Astrocyte (in vitro differentiated cells and primary cell): ENCODE measurements around the gene CD300LD. TPM values are rescaled to one million over a fixed set of nuclear protein-coding genes. Genes with fewer than 3 reads are reported as not detected.

Experiments used
- DNase-seq: peaks from one replicate; pipeline ENCODE4 v3.0.0-alpha.2; 2010; ENCODE audit warnings: low read depth
- FAIRE-seq: peaks from 2 replicates; lab custom pipeline; 2011; peaks lifted over from hg19 to GRCh38; lab: Jason Lieb, UNC
- H2AFZ ChIP-seq: 2 replicates; pipeline ENCODE4 v1.6.0; 2012; ENCODE audit warnings: low read depth, low read length, inconsistent platforms
- H3K27ac ChIP-seq: 2 replicates; pipeline ENCODE4 v1.5.1; 2011; ENCODE audit warnings: low read depth, low read length, inconsistent platforms
- H3K27me3 ChIP-seq: 2 replicates; pipeline ENCODE4 v1.6.0; 2011; ENCODE audit warnings: low read length, inconsistent platforms; ENCODE audit not compliant: insufficient read depth
- H3K36me3 ChIP-seq: 2 replicates; pipeline ENCODE4 v1.5.1; 2011; ENCODE audit warnings: low read length, inconsistent platforms; ENCODE audit not compliant: insufficient read depth
- H3K4me1 ChIP-seq: 2 replicates; pipeline ENCODE4 v1.5.1; 2011; ENCODE audit warnings: low read length, inconsistent platforms; ENCODE audit not compliant: insufficient read depth
- H3K4me2 ChIP-seq: 2 replicates; pipeline ENCODE4 v1.6.0; 2012; ENCODE audit warnings: low read length, inconsistent platforms
- H3K4me3 ChIP-seq: 2 replicates; pipeline ENCODE4 v1.5.1; 2011; ENCODE audit warnings: low read depth, mild to moderate bottlenecking, low read length, inconsistent platforms; ENCODE audit not compliant: insufficient read depth
- H3K79me2 ChIP-seq: 2 replicates; pipeline ENCODE4 v1.6.0; 2012; ENCODE audit warnings: mild to moderate bottlenecking, low read length, inconsistent platforms; ENCODE audit not compliant: insufficient read depth
- H3K9ac ChIP-seq: 2 replicates; pipeline ENCODE4 v1.6.0; 2012; ENCODE audit warnings: mild to moderate bottlenecking, low read length, inconsistent platforms
- H3K9me3 ChIP-seq: 2 replicates; pipeline ENCODE4 v1.5.1; 2012; ENCODE audit warnings: low read depth, mild to moderate bottlenecking, low read length, inconsistent platforms; ENCODE audit not compliant: insufficient read depth
- H4K20me1 ChIP-seq: 2 replicates; pipeline ENCODE4 v1.6.0; 2012; ENCODE audit warnings: low read length, inconsistent platforms; ENCODE audit not compliant: insufficient read depth
- H3K27ac Mint-ChIP-seq: one replicate; pipeline ENCODE4 v1.8.0; 2021; ENCODE audit warnings: mild to moderate bottlenecking, mixed read lengths; ENCODE audit not compliant: unreplicated experiment
- H3K27me3 Mint-ChIP-seq: one replicate; pipeline ENCODE4 v1.8.0; 2021; ENCODE audit warnings: low read depth, mixed read lengths; ENCODE audit not compliant: unreplicated experiment
- H3K36me3 Mint-ChIP-seq: one replicate; pipeline ENCODE4 v1.8.0; 2021; ENCODE audit warnings: low read depth, mixed read lengths; ENCODE audit not compliant: unreplicated experiment
- H3K4me1 Mint-ChIP-seq: one replicate; pipeline ENCODE4 v1.8.0; 2021; ENCODE audit warnings: low read depth, mixed read lengths; ENCODE audit not compliant: unreplicated experiment
- H3K4me3 Mint-ChIP-seq: one replicate; pipeline ENCODE4 v1.8.0; 2021; ENCODE audit warnings: mild to moderate bottlenecking, moderate library complexity, mixed read lengths; ENCODE audit not compliant: unreplicated experiment
- H3K9me3 Mint-ChIP-seq: one replicate; pipeline ENCODE4 v1.8.0; 2021; ENCODE audit warnings: mild to moderate bottlenecking, mixed read lengths; ENCODE audit not compliant: unreplicated experiment
- EZH2 ChIP-seq: IDR thresholded peaks from 2 replicates; pipeline ENCODE4 v1.6.1; 2012; ENCODE audit warnings: mild to moderate bottlenecking, low read length, inconsistent platforms; ENCODE audit not compliant: insufficient read depth
- total RNA-seq: library from RNA; stranded (reverse); gene quantifications from 2 replicates; pipeline ENCODE4 v1.2.1, GENCODE V29; 2021
- TF ChIP-seq, protein P1 (sequence below): IDR thresholded peaks from 2 replicates; pipeline ENCODE4 v1.5.1; 2011; ENCODE audit warnings: low read depth, mild to moderate bottlenecking, inconsistent platforms, low read length, moderate library complexity; ENCODE audit not compliant: insufficient read depth

Gene CD300LD
- total RNA-seq, 1 donor from 2014 or later = not detected

- no peak overlapping the region for H3K27ac Mint-ChIP-seq
- Histone ChIP-seq H3K27ac (no peak overlapping the region), H2AFZ (no peak overlapping the region), H3K36me3 (no peaks in the 10 kb centered on the region), H3K27me3 (peaks cover 9% of the 10 kb centered on the region), H3K4me2 (no peak overlapping the region), H3K9me3 (no peaks in the 10 kb centered on the region), H3K79me2 (no peaks in the 10 kb centered on the region), H3K4me3 (no peak overlapping the region), H4K20me1 (no peaks in the 10 kb centered on the region), H3K9ac (no peak overlapping the region), H3K4me1 (no peaks in the 10 kb centered on the region)
- TF ChIP-seq, protein P1, sequence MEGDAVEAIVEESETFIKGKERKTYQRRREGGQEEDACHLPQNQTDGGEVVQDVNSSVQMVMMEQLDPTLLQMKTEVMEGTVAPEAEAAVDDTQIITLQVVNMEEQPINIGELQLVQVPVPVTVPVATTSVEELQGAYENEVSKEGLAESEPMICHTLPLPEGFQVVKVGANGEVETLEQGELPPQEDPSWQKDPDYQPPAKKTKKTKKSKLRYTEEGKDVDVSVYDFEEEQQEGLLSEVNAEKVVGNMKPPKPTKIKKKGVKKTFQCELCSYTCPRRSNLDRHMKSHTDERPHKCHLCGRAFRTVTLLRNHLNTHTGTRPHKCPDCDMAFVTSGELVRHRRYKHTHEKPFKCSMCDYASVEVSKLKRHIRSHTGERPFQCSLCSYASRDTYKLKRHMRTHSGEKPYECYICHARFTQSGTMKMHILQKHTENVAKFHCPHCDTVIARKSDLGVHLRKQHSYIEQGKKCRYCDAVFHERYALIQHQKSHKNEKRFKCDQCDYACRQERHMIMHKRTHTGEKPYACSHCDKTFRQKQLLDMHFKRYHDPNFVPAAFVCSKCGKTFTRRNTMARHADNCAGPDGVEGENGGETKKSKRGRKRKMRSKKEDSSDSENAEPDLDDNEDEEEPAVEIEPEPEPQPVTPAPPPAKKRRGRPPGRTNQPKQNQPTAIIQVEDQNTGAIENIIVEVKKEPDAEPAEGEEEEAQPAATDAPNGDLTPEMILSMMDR = no peak
- TF ChIP-seq EZH2 = no peak
- FAIRE-seq = no peak
- peaks cover 10% of the 10 kb centered on the region for H3K4me1 Mint-ChIP-seq
- peaks cover 51% of the 10 kb centered on the region for H3K27me3 Mint-ChIP-seq
- H3K9me3 Mint-ChIP-seq = peaks cover 7% of the 10 kb centered on the region
- H3K36me3 Mint-ChIP-seq = no peaks in the 10 kb centered on the region
- no peak overlapping the region for H3K4me3 Mint-ChIP-seq
- DNase-seq = no peak
Measured at GRCh38 chr17:74606050-74606449, 14.0 kb upstream of the CD300LD start.

GRCh38 chr17:74605361-74605760 lies 13.3 kb upstream of the CD300LD start:
- Mint-ChIP-seq H3K27me3 (peaks cover 54% of the 10 kb centered on the region), H3K27ac (peak overlapping the region; percentile 30), H3K36me3 (no peaks in the 10 kb centered on the region), H3K9me3 (peaks cover 7% of the 10 kb centered on the region), H3K4me3 (peak overlapping the region; percentile 41), H3K4me1 (peaks cover 15% of the 10 kb centered on the region)
- Histone ChIP-seq H3K27ac (no peak overlapping the region), H3K79me2 (no peaks in the 10 kb centered on the region), H3K36me3 (no peaks in the 10 kb centered on the region), H3K9ac (no peak overlapping the region), H2AFZ (no peak overlapping the region), H4K20me1 (no peaks in the 10 kb centered on the region), H3K4me3 (no peak overlapping the region), H3K4me2 (no peak overlapping the region), H3K9me3 (no peaks in the 10 kb centered on the region), H3K27me3 (peaks cover 13% of the 10 kb centered on the region), H3K4me1 (no peaks in the 10 kb centered on the region)
- DNase-seq = peak; percentile 70
- FAIRE-seq = no peak
- TF ChIP-seq EZH2 = no peak
- TF ChIP-seq, protein P1 = no peak

- Mint-ChIP-seq H3K4me1 (peaks cover 17% of the 10 kb centered on the region), H3K36me3 (no peaks in the 10 kb centered on the region), H3K27me3 (peaks cover 60% of the 10 kb centered on the region), H3K4me3 (no peak overlapping the region), H3K9me3 (peaks cover 7% of the 10 kb centered on the region), H3K27ac (no peak overlapping the region)
- Histone ChIP-seq H2AFZ (no peak overlapping the region), H3K4me3 (no peak overlapping the region), H3K9ac (no peak overlapping the region), H3K9me3 (no peaks in the 10 kb centered on the region), H4K20me1 (no peaks in the 10 kb centered on the region), H3K27ac (no peak overlapping the region), H3K4me1 (no peaks in the 10 kb centered on the region), H3K27me3 (peaks cover 13% of the 10 kb centered on the region), H3K36me3 (no peaks in the 10 kb centered on the region), H3K4me2 (no peak overlapping the region), H3K79me2 (no peaks in the 10 kb centered on the region)
- no peak for TF ChIP-seq EZH2
- TF ChIP-seq, protein P1 = no peak
- FAIRE-seq (no peak), DNase-seq (no peak)
Measured at GRCh38 chr17:74604761-74605160, 12.7 kb upstream of the CD300LD start.
